K562 (cell line): ENCODE results near the gene S100A7A. TPM values are rescaled to one million over a fixed set of nuclear protein-coding genes. Genes with fewer than 3 reads are reported as not detected.

ENCODE experiments used
- ATAC-seq: fragments of 200-7000 bp; cut with Tn5 transposase; 3 replicates; pipeline ENCODE4 v1.9.1; 2020; ENCODE audit warnings: moderate library complexity
- BruUV-seq: library from RNA; stranded (reverse); fragments of 400-500 nt; replicated peaks from 2 replicates; lab custom pipeline; 2021; lab: Mats Ljungman, UMichigan
- CTCF ChIA-PET: fragments of 300-600 bp; formaldehyde crosslinking; extraction: SDS; loops from one replicate; lab custom pipeline; 2021; ENCODE audit warnings: low intra/inter-chr PET ratio; lab: Yijun Ruan, JAX
- POLR2A ChIA-PET: fragments of 300-600, 350-650 bp; sonication (Branson Sonifier 250); formaldehyde crosslinking; extraction: SDS; loops from one replicate; lab custom pipeline; 2021; ENCODE audit warnings: antibody characterized with exemption, inconsistent platforms; lab: Yijun Ruan, JAX
- DNase-seq, 4 experiments: peaks; one replicate each; pipeline versions ENCODE4 v3.0.0 to v3.0.0-alpha.2; 2011 to 2018; ENCODE audit warnings: low spot score in 3 of 4, mixed read lengths in 3 of 4; ENCODE audit errors: extremely low read depth in 1 of 4
- FAIRE-seq: peaks from 2 replicates; lab custom pipeline; 2011; peaks lifted over from hg19 to GRCh38; lab: Jason Lieb, UNC
- H2AFZ ChIP-seq: 2 replicates; pipeline ENCODE4 v1.6.0; 2011; ENCODE audit warnings: low read depth, low read length, control low read depth, inconsistent platforms
- H3K27ac ChIP-seq: fragments of 200-600 bp; 3 replicates; pipeline ENCODE4 v1.8.0; 2011; ENCODE audit warnings: low read depth, mild to moderate bottlenecking, control low read depth, inconsistent platforms, low read length, moderate library complexity, mixed read lengths; ENCODE audit errors: extremely low read depth
- H3K27me3 ChIP-seq, 2 experiments: fragments of 300-600 bp in 1 of 2; 2 replicates in 1 of 2; 3 replicates in 1 of 2; pipeline versions ENCODE4 v1.6.0 to v1.8.0; 2011; ENCODE audit warnings: inconsistent platforms in 2 of 2, low read length in 2 of 2, mild to moderate bottlenecking in 1 of 2, mixed read lengths in 1 of 2, moderate library complexity in 1 of 2; ENCODE audit not compliant: control insufficient read depth in 2 of 2, insufficient read depth in 2 of 2
- H3K36me3 ChIP-seq: fragments of 300-600 bp; 3 replicates; pipeline ENCODE4 v1.8.0; 2011; ENCODE audit warnings: mild to moderate bottlenecking, low read length, inconsistent platforms; ENCODE audit not compliant: control insufficient read depth, insufficient read depth
- H3K4me1 ChIP-seq, 2 experiments: fragments of 200-600 bp in 1 of 2; replicated peaks in 1 of 2; 2 replicates in 1 of 2; 3 replicates in 1 of 2; pipeline versions ENCODE4 v1.5.1 to v1.8.0; 2011; ENCODE audit warnings: inconsistent platforms in 2 of 2, low read length in 2 of 2, mild to moderate bottlenecking in 1 of 2, mixed read lengths in 1 of 2, moderate library complexity in 1 of 2; ENCODE audit not compliant: control insufficient read depth in 2 of 2, insufficient read depth in 2 of 2
- H3K4me2 ChIP-seq: 2 replicates; pipeline ENCODE4 v1.6.1; 2011; ENCODE audit warnings: low read length, control low read depth, inconsistent platforms, mixed read lengths; ENCODE audit not compliant: insufficient read depth
- H3K4me3 ChIP-seq: fragments of 200-600 bp; sonication (generic), shearing (Covaris generic); 2 replicates; pipeline ENCODE4 v1.5.1; 2016; ENCODE audit warnings: control low read depth, inconsistent platforms
- H3K79me2 ChIP-seq: fragments of 200-600 bp; 3 replicates; pipeline ENCODE4 v1.8.0; 2011; ENCODE audit warnings: low read length, inconsistent platforms; ENCODE audit not compliant: control insufficient read depth, insufficient read depth
- H3K9ac ChIP-seq, 2 experiments: 2 replicates each; pipeline versions ENCODE4 v1.6.0 to v1.6.1; 2011; ENCODE audit warnings: low read depth in 2 of 2, low read length in 2 of 2, control low read depth in 1 of 2, inconsistent platforms in 1 of 2, mild to moderate bottlenecking in 1 of 2, mixed read lengths in 1 of 2; ENCODE audit not compliant: insufficient read depth in 1 of 2
- H3K9me1 ChIP-seq: one replicate; pipeline ENCODE4 v1.6.0; 2011; ENCODE audit warnings: inconsistent platforms, mild to moderate bottlenecking, low read length, moderate library complexity; ENCODE audit not compliant: control insufficient read depth, insufficient read depth
- H3K9me3 ChIP-seq: replicated peaks from 2 replicates; pipeline ENCODE4 v1.5.1; 2011; ENCODE audit warnings: low read depth, low read length, inconsistent platforms; ENCODE audit not compliant: control insufficient read depth, insufficient read depth
- H4K20me1 ChIP-seq: replicated peaks from 2 replicates; pipeline ENCODE4 v1.6.1; 2011; ENCODE audit warnings: low read length, inconsistent platforms, mixed read lengths; ENCODE audit not compliant: control insufficient read depth, insufficient read depth
- ARID2 ChIP-seq: fragments of 450-650 bp; IDR thresholded peaks from 2 replicates; pipeline ENCODE4 v1.6.1; 2017; ENCODE audit warnings: antibody characterized with exemption, mild to moderate bottlenecking
- CTBP1 ChIP-seq: fragments of 450-650 bp; IDR thresholded peaks from 2 replicates; pipeline ENCODE4 v1.6.1; 2016; ENCODE audit warnings: borderline replicate concordance
- MED1 ChIP-seq: sonication (generic); formaldehyde crosslinking; IDR thresholded peaks from 2 replicates; pipeline ENCODE4 v1.8.1; 2023; ENCODE audit warnings: missing genetic modification reagents, borderline replicate concordance
- MIER1 ChIP-seq: fragments of 450-650 bp; IDR thresholded peaks from 2 replicates; pipeline ENCODE4 v1.6.1; 2016; ENCODE audit warnings: antibody characterized with exemption, mild to moderate bottlenecking, low read depth
- NRF1 ChIP-seq, 2 experiments: fragments of 450-650 bp; IDR thresholded peaks in 1 of 2; conservative IDR thresholded peaks in 1 of 2; 2 replicates each; pipeline ENCODE4 v1.6.1; 2014; ENCODE audit warnings: mild to moderate bottlenecking in 2 of 2
- NUFIP1 ChIP-seq: fragments of 450-650 bp; IDR thresholded peaks from 2 replicates; pipeline ENCODE4 v1.6.1; 2018; ENCODE audit not compliant: partially characterized antibody
- PCBP1 ChIP-seq: fragments of 200-400 bp; formaldehyde crosslinking; IDR thresholded peaks from 2 replicates; pipeline ENCODE4 v1.6.1; 2018; ENCODE audit warnings: mild to moderate bottlenecking, low read depth, low read length; ENCODE audit not compliant: poor library complexity, severe bottlenecking
- RBM34 ChIP-seq: fragments of 200-400 bp; formaldehyde crosslinking; IDR thresholded peaks from 2 replicates; pipeline ENCODE4 v1.6.1; 2018; ENCODE audit warnings: low read length, borderline replicate concordance; ENCODE audit not compliant: insufficient read depth
- RCOR1 ChIP-seq, 2 experiments: IDR thresholded peaks; 2 replicates each; pipeline ENCODE4 v1.6.1; 2012; ENCODE audit warnings: low read depth in 2 of 2, low read length in 2 of 2, borderline replicate concordance in 1 of 2, improper control_type of control experiment in 1 of 2
- ZNF586 ChIP-seq: fragments of 450-650 bp; formaldehyde crosslinking; conservative IDR thresholded peaks from 2 replicates; pipeline ENCODE4 v1.4.0; 2020; ENCODE audit warnings: mild to moderate bottlenecking, moderate library complexity
- WGBS: fragments of 100-300 bp; shearing (Covaris generic); methylation state at CpG from one replicate; pipeline ENCODE4 v1.1.6; 2016; ENCODE audit warnings: low coverage, mixed read lengths; ENCODE audit not compliant: insufficient coverage; ENCODE audit errors: missing lambda C conversion rate; 5-methylcytosine and 5-hydroxymethylcytosine counted together
- in situ Hi-C: fragments of 300-500 bp; cut with MboI; formaldehyde crosslinking; loops from 4 replicates; pipeline ENCODE4 v1.15.0; 2018; ENCODE audit warnings: inconsistent platforms, mixed read lengths
- intact Hi-C: fragments of 100-400 bp; cut with micrococcal nuclease; formaldehyde crosslinking; loops from 2 replicates; pipeline ENCODE4 v1.14.2; 2022
- polyA plus RNA-seq, 8 experiments: library from polyadenylated mRNA; depleted of rRNA in 4 of 8; stranded (reverse) in 5 of 8; unstranded in 3 of 8; fragments of >200 nt; fragmentation: Nextera tagmentation in 2 of 8; fragmentation: Illumina TruSeq in 1 of 8; extraction: Ambion mirVana in 2 of 8; extraction: Trizol in 1 of 8; gene quantifications; 2 replicates each; pipeline versions ENCODE4 v1.2.1 to v1.2.3, GENCODE V29; 2011 to 2014; ENCODE audit warnings: inconsistent platforms in 1 of 8, missing spikeins in 1 of 8
- total RNA-seq, 7 experiments: library from RNA; depleted of rRNA in 6 of 7; stranded (reverse); fragments of >200 nt in 6 of 7; fragmentation: Illumina TruSeq in 2 of 7; extraction: Trizol in 2 of 7; gene quantifications; 2 replicates each; pipeline versions ENCODE4 v1.2.1 to v1.2.3, GENCODE V29; 2011 to 2021; ENCODE audit warnings: low replicate concordance in 1 of 7
- TF ChIP-seq, protein P1 (sequence below), 2 experiments: fragments of 450-650 bp; conservative IDR thresholded peaks; 2 replicates each; pipeline ENCODE4 v1.6.1; 2017; ENCODE audit warnings: mild to moderate bottlenecking in 2 of 2, moderate library complexity in 2 of 2
- TF ChIP-seq, protein P2 (sequence below): sonication (generic); formaldehyde crosslinking; IDR thresholded peaks from 2 replicates; pipeline ENCODE4 v1.8.1; 2022; ENCODE audit warnings: missing genetic modification reagents
- TF ChIP-seq, protein P3 (sequence below): fragments of 250-450 bp; sonication (Bioruptor Pico); IDR thresholded peaks from 2 replicates; pipeline ENCODE4 v1.5.0; 2020; ENCODE audit warnings: mild to moderate bottlenecking, borderline replicate concordance
- TF ChIP-seq, protein P4 (sequence below): fragments of 250-450 bp; sonication (Bioruptor Pico); IDR thresholded peaks from 2 replicates; pipeline ENCODE4 v1.9.0; 2021; ENCODE audit warnings: mild to moderate bottlenecking, inconsistent platforms
- TF ChIP-seq, protein P5 (sequence below): sonication (generic); formaldehyde crosslinking; IDR thresholded peaks from 2 replicates; pipeline ENCODE4 v1.5.0; 2020; ENCODE audit warnings: missing genetic modification reagents

Gene S100A7A
- total and polyA plus RNA-seq, 9 of the 15 experiments (the other 6 are each of a cell fraction or from before 2014, with no cell fraction given) = not detected

DNA sequence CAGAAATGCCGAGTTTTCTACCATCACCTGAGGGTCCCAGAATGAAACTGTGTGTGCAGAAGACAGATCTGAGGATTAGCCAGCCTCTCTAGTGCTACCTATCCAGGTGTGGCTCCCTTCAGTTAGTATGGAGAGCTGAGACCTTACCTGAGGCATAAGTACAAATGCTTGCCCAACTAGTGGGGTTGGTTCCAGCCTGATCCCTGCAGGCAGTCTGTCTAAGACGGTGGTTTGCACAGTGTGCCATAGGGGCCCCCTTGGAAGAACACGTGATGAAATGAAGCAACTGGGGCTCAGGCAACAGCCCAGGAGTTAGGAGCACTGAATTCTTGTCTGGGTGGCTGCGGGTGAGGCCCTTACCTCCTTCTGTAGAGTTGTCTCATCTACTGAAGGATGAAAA lies 15.6 kb downstream of the S100A7A start:
- ChIA-PET POLR2A (no interaction called here), CTCF (no interaction called here)
- intact Hi-C loops (no loop called here), in situ Hi-C loops (no loop called here)
- Histone ChIP-seq H3K4me3 (no peak overlapping the region), H3K9ac (no peak overlapping the region), H3K9me1 (peaks cover 10% of the 10 kb centered on the region), H3K4me2 (no peak overlapping the region), H4K20me1 (peaks cover 8% of the 10 kb centered on the region), H3K36me3 (no peaks in the 10 kb centered on the region), H3K4me1 (peaks cover 51 to 60% of the 10 kb centered on the region in 2 experiments), H3K27me3 (peaks cover 0 to 6% of the 10 kb centered on the region in 2 experiments; a peak in 3 of 5 replicates), H3K79me2 (no peaks in the 10 kb centered on the region), H3K9me3 (no peaks in the 10 kb centered on the region), H3K27ac (no peak overlapping the region), H2AFZ (no peak overlapping the region)
- WGBS = 47% methylated on average over 4 of the region's 4 CpGs
- ATAC-seq (no peak), DNase-seq (no peak), FAIRE-seq (no peak)
- no TSS peak for BruUV-seq
- TF ChIP-seq, protein P1, sequence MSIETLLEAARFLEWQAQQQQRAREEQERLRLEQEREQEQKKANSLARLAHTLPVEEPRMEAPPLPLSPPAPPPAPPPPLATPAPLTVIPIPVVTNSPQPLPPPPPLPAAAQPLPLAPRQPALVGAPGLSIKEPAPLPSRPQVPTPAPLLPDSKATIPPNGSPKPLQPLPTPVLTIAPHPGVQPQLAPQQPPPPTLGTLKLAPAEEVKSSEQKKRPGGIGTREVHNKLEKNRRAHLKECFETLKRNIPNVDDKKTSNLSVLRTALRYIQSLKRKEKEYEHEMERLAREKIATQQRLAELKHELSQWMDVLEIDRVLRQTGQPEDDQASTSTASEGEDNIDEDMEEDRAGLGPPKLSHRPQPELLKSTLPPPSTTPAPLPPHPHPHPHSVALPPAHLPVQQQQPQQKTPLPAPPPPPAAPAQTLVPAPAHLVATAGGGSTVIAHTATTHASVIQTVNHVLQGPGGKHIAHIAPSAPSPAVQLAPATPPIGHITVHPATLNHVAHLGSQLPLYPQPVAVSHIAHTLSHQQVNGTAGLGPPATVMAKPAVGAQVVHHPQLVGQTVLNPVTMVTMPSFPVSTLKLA (conservative IDR thresholded peaks at IDR 0.05) = no peak
- TF ChIP-seq RBM34 (no peak), RCOR1 (IDR thresholded peaks at IDR 0.05; ENCODE audit: borderline replicate concordance in 1 of 2, low read depth in 2 of 2, low read length in 2 of 2) (no peak), PCBP1 (no peak), ZNF586 (CRISPR knock-in tag) (no peak), MIER1 (no peak), CTBP1 (no peak), NRF1 (conservative IDR thresholded peaks at IDR 0.05 in 1 of 2, IDR thresholded peaks at IDR 0.05 in 1 of 2) (no peak), NUFIP1 (no peak), MED1 (no peak), ARID2 (no peak)
- TF ChIP-seq, protein P2, sequence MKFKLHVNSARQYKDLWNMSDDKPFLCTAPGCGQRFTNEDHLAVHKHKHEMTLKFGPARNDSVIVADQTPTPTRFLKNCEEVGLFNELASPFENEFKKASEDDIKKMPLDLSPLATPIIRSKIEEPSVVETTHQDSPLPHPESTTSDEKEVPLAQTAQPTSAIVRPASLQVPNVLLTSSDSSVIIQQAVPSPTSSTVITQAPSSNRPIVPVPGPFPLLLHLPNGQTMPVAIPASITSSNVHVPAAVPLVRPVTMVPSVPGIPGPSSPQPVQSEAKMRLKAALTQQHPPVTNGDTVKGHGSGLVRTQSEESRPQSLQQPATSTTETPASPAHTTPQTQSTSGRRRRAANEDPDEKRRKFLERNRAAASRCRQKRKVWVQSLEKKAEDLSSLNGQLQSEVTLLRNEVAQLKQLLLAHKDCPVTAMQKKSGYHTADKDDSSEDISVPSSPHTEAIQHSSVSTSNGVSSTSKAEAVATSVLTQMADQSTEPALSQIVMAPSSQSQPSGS (CRISPR knock-in tag) = no peak
- TF ChIP-seq, protein P3, sequence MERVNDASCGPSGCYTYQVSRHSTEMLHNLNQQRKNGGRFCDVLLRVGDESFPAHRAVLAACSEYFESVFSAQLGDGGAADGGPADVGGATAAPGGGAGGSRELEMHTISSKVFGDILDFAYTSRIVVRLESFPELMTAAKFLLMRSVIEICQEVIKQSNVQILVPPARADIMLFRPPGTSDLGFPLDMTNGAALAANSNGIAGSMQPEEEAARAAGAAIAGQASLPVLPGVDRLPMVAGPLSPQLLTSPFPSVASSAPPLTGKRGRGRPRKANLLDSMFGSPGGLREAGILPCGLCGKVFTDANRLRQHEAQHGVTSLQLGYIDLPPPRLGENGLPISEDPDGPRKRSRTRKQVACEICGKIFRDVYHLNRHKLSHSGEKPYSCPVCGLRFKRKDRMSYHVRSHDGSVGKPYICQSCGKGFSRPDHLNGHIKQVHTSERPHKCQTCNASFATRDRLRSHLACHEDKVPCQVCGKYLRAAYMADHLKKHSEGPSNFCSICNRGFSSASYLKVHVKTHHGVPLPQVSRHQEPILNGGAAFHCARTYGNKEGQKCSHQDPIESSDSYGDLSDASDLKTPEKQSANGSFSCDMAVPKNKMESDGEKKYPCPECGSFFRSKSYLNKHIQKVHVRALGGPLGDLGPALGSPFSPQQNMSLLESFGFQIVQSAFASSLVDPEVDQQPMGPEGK = no peak
- TF ChIP-seq, protein P4, sequence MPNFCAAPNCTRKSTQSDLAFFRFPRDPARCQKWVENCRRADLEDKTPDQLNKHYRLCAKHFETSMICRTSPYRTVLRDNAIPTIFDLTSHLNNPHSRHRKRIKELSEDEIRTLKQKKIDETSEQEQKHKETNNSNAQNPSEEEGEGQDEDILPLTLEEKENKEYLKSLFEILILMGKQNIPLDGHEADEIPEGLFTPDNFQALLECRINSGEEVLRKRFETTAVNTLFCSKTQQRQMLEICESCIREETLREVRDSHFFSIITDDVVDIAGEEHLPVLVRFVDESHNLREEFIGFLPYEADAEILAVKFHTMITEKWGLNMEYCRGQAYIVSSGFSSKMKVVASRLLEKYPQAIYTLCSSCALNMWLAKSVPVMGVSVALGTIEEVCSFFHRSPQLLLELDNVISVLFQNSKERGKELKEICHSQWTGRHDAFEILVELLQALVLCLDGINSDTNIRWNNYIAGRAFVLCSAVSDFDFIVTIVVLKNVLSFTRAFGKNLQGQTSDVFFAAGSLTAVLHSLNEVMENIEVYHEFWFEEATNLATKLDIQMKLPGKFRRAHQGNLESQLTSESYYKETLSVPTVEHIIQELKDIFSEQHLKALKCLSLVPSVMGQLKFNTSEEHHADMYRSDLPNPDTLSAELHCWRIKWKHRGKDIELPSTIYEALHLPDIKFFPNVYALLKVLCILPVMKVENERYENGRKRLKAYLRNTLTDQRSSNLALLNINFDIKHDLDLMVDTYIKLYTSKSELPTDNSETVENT = no peak
- TF ChIP-seq, protein P5, sequence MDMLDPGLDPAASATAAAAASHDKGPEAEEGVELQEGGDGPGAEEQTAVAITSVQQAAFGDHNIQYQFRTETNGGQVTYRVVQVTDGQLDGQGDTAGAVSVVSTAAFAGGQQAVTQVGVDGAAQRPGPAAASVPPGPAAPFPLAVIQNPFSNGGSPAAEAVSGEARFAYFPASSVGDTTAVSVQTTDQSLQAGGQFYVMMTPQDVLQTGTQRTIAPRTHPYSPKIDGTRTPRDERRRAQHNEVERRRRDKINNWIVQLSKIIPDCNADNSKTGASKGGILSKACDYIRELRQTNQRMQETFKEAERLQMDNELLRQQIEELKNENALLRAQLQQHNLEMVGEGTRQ (CRISPR knock-in tag) = no peak
